ENCODE data around the gene ARHGAP10.
"Not testable (repeated sequence)": the region's sequence is repeated elsewhere in the genome, so short reads cannot be mapped to it uniquely, and the experiment has no call there.

ARHGAP10 gene

GRCh38 chr4:147901916-147902315, 170.0 kb downstream of the ARHGAP10 start:
- no peak for DNase-seq (ENCODE audit: low read depth in 1 of 2, low spot score in 1 of 2)
- in situ Hi-C loops (cut with HindIII; ENCODE audit: low pct_unique_long_range_greater_than_20kb, low sequenced_read_pairs), result no loop called here
- no peak for TF ChIP-seq JUND (IDR thresholded peaks at IDR 0.05; ENCODE audit: low read depth)

- in situ Hi-C loops (cut with HindIII; ENCODE audit: low pct_unique_long_range_greater_than_20kb, low sequenced_read_pairs), result no loop called here
- no peak for DNase-seq (ENCODE audit: low read depth in 1 of 2, low spot score in 1 of 2)
- TF ChIP-seq JUND (IDR thresholded peaks at IDR 0.05; ENCODE audit: low read depth), result no peak
Observed at GRCh38 chr4:147909225-147909624, 177.3 kb downstream of the ARHGAP10 start.

DNA sequence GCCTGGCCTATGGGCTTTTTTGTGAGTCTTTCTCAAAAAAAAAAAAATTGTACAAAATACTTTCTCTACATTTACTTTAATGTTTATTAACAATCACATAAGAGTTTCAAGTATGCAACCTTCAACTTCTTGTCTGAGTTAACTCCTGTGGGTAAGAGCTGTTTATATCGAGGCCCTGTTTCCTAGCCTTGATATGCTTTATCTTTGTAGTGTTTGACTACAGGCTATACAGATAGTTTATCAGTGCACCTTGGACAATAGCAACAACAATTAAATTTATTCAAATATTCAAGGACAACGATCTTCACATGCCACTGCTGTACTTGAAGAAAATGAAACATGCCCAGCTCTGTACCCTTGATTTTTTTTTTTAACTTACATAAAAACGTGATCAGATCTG, 178.4 kb downstream of the ARHGAP10 start:
- in situ Hi-C loops (cut with HindIII; ENCODE audit: low pct_unique_long_range_greater_than_20kb, low sequenced_read_pairs), result no loop called here
- no peak for DNase-seq (ENCODE audit: low read depth in 1 of 2, low spot score in 1 of 2)
- TF ChIP-seq JUND (IDR thresholded peaks at IDR 0.05; ENCODE audit: low read depth), result no peak

- in situ Hi-C loops (cut with HindIII; ENCODE audit: low pct_unique_long_range_greater_than_20kb, low sequenced_read_pairs), result not testable (repeated sequence)
Observed at GRCh38 chr4:147912106-147912505, 180.2 kb downstream of the ARHGAP10 start.

GRCh38 chr4:147913137-147913536, 181.2 kb downstream of the ARHGAP10 start:
- no peak for DNase-seq (ENCODE audit: low read depth in 1 of 2, low spot score in 1 of 2)
- no peak for TF ChIP-seq JUND (IDR thresholded peaks at IDR 0.05; ENCODE audit: low read depth)
- in situ Hi-C loops (cut with HindIII; ENCODE audit: low pct_unique_long_range_greater_than_20kb, low sequenced_read_pairs), result no loop called here

More at GRCh38 chr4:147912106-147912505, 180.2 kb downstream of the ARHGAP10 start:
- DNase-seq (ENCODE audit: low read depth in 1 of 2, low spot score in 1 of 2), result not testable (repeated sequence)

DNA sequence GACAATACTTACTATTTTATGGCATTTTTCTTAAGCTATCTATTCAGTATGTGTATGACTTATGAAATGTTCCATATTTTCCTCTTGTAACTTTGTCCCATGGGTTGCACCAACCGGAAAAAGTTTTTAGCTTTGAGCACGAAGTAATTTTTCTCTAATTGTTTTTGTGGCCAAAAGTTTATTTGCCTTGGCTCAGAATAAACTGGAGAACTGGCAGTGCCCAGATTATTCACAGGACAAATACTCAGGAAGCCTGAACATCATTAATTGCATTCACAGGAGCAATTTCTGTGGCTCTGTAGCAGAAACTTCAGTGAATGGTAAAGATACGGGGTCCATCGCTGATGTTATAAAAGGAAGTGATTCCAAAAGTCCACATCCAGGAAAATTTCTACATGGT, 184.5 kb downstream of the ARHGAP10 start:
- TF ChIP-seq JUND (IDR thresholded peaks at IDR 0.05; ENCODE audit: low read depth), result no peak
- peak in 1 of 2 experiments; percentile 10 for DNase-seq (ENCODE audit: low read depth in 1 of 2, low spot score in 1 of 2)
- in situ Hi-C loops (cut with HindIII; ENCODE audit: low pct_unique_long_range_greater_than_20kb, low sequenced_read_pairs), result no loop called here

DNA sequence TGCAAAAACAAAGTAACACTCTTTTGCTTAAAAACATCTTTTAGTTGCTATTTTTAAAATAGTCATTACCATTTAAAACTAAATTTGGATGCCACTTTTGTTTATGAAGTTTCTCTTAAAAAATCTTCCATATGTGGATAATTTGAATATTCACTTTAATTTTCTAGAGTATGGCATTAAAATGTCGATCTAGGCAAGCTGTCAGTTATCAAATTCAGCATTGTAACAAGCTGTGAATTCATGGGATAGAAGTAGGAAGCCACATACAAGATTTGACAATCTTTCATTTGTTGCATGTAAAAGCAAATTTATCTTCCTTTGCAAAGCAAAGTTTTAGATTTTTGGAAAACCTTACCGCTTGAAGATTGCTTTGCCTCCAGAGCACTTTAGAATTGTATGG, 191.5 kb downstream of the ARHGAP10 start:
- no peak for DNase-seq (ENCODE audit: low read depth in 1 of 2, low spot score in 1 of 2)
- no peak for TF ChIP-seq JUND (IDR thresholded peaks at IDR 0.05; ENCODE audit: low read depth)
- in situ Hi-C loops (cut with HindIII; ENCODE audit: low pct_unique_long_range_greater_than_20kb, low sequenced_read_pairs), result no loop called here

DNA sequence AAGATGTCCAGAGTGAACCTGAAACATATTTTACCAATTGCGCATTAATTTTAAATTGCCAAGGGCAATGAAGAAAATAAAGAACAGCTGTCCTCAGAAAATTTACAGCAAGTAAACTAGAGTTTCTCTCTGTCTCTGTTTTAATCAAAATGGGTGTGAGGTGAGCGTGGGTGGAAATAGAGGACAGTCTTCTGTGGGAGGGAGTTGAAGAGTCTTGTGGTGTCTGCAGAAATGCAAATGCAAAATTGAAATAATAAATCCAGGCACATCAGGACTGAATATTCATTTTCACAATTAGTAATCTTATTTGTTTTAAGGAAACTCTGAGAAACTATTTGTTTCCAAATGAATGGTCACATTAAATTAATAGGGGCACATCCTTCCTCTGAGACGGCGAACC, 192.0 kb downstream of the ARHGAP10 start:
- DNase-seq (ENCODE audit: low read depth in 1 of 2, low spot score in 1 of 2), result no peak
- no peak for TF ChIP-seq JUND (IDR thresholded peaks at IDR 0.05; ENCODE audit: low read depth)
- in situ Hi-C loops (cut with HindIII; ENCODE audit: low pct_unique_long_range_greater_than_20kb, low sequenced_read_pairs), result no loop called here

- DNase-seq (ENCODE audit: low read depth in 1 of 2, low spot score in 1 of 2), result peak; percentile 42 to 48
- TF ChIP-seq JUND (IDR thresholded peaks at IDR 0.05; ENCODE audit: low read depth), result no peak
- in situ Hi-C loops (cut with HindIII; ENCODE audit: low pct_unique_long_range_greater_than_20kb, low sequenced_read_pairs), result no loop called here
Observed at GRCh38 chr4:147924604-147925412, 192.9 kb downstream of the ARHGAP10 start.

GRCh38 chr4:147927377-147928137, 195.7 kb downstream of the ARHGAP10 start:
- DNase-seq (ENCODE audit: low read depth in 1 of 2, low spot score in 1 of 2), result no peak
- in situ Hi-C loops (cut with HindIII; ENCODE audit: low pct_unique_long_range_greater_than_20kb, low sequenced_read_pairs), result no loop called here
- no peak for TF ChIP-seq JUND (IDR thresholded peaks at IDR 0.05; ENCODE audit: low read depth)

DNA sequence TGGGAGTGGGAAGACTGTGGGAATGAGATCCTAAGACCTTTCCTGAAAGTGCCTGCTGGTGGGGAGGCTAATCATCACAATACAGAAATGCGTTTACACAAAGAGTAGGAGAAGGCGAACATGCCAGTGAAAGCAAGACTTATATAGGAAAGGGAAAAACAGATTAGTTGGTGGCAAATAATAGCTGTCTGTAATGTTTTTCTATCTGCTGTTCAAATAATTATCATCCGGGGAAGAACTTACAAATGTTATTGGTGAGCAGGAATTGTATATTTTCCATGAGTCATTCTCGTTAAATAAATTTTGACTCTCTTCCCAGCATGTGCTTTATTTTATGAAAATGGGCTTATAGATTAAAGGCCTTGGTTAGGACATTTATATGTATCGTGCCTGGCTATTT, 196.5 kb downstream of the ARHGAP10 start:
- no peak for TF ChIP-seq JUND (IDR thresholded peaks at IDR 0.05; ENCODE audit: low read depth)
- DNase-seq (ENCODE audit: low read depth in 1 of 2, low spot score in 1 of 2), result no peak
- in situ Hi-C loops (cut with HindIII; ENCODE audit: low pct_unique_long_range_greater_than_20kb, low sequenced_read_pairs), result no loop called here

DNA sequence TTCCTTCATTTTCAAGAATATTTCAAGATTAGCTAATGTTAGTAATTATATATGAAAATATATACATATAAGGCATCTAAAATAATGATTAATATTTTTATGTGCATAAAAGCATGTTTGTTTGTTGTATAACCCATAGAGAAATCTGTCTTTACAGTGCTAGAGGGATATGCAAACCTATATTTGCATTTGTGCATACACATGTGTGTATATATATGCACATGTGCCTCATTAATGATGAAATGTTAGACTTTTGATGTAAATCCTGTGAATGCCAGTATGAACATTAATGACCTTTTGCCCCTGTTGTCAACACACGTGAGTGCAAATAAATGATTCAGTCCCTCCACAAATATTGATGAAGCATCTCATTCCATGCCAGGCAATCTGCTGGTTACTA, 197.9 kb downstream of the ARHGAP10 start:
- in situ Hi-C loops (cut with HindIII; ENCODE audit: low pct_unique_long_range_greater_than_20kb, low sequenced_read_pairs), result no loop called here
- no peak for DNase-seq (ENCODE audit: low read depth in 1 of 2, low spot score in 1 of 2)
- no peak for TF ChIP-seq JUND (IDR thresholded peaks at IDR 0.05; ENCODE audit: low read depth)

- DNase-seq (ENCODE audit: low read depth in 1 of 2, low spot score in 1 of 2), result peak in 1 of 2 experiments; percentile 15
- in situ Hi-C loops (cut with HindIII; ENCODE audit: low pct_unique_long_range_greater_than_20kb, low sequenced_read_pairs), result no loop called here
- TF ChIP-seq JUND (IDR thresholded peaks at IDR 0.05; ENCODE audit: low read depth), result no peak
Observed at GRCh38 chr4:147933316-147933715, 201.4 kb downstream of the ARHGAP10 start.

Measured in T47D (cell line).